A673 (cell line): ENCODE results near the gene SEC22B.
"Not testable (repeated sequence)": the region's sequence is repeated elsewhere in the genome, so short reads cannot be mapped to it uniquely, and the experiment has no call there.

Experiments
- EZH2 ChIP-seq: fragments of 200-600 bp; sonication (generic); IDR thresholded peaks from 2 replicates; pipeline ENCODE4 v1.6.1; 2017; ENCODE audit warnings: borderline replicate concordance, low read depth, mild to moderate bottlenecking, mixed read lengths, antibody characterized with exemption, low read length; ENCODE audit not compliant: poor library complexity, severe bottlenecking
- TF ChIP-seq, protein P1 (sequence below): fragments of 300-800, 200-600 bp; sonication (generic); conservative IDR thresholded peaks from 2 replicates; pipeline ENCODE4 v1.5.1; 2017; ENCODE audit warnings: low read depth, mild to moderate bottlenecking, antibody characterized with exemption, low read length, moderate library complexity, mixed read lengths

- TF ChIP-seq, protein P1, sequence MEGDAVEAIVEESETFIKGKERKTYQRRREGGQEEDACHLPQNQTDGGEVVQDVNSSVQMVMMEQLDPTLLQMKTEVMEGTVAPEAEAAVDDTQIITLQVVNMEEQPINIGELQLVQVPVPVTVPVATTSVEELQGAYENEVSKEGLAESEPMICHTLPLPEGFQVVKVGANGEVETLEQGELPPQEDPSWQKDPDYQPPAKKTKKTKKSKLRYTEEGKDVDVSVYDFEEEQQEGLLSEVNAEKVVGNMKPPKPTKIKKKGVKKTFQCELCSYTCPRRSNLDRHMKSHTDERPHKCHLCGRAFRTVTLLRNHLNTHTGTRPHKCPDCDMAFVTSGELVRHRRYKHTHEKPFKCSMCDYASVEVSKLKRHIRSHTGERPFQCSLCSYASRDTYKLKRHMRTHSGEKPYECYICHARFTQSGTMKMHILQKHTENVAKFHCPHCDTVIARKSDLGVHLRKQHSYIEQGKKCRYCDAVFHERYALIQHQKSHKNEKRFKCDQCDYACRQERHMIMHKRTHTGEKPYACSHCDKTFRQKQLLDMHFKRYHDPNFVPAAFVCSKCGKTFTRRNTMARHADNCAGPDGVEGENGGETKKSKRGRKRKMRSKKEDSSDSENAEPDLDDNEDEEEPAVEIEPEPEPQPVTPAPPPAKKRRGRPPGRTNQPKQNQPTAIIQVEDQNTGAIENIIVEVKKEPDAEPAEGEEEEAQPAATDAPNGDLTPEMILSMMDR: not testable (repeated sequence)
- not testable (repeated sequence) for TF ChIP-seq EZH2
Observed at GRCh38 chr1:120182176-120182707, 5.9 kb upstream of the SEC22B start.
